ENCODE data around the gene KPNA2.
"Not testable (repeated sequence)": the region's sequence is repeated elsewhere in the genome, so short reads cannot be mapped to it uniquely, and the experiment has no call there.

KPNA2 gene

GRCh38 chr17:67995570-67996263 lies 39.8 kb upstream of the KPNA2 start:
- peak; percentile 10 for DNase-seq
- no peak overlapping the region for H3K27ac ChIP-seq (ENCODE audit: low read length)
- peak overlapping the region; percentile 55 for H3K4me3 ChIP-seq (ENCODE audit: low read length)
- no peak for TF ChIP-seq CTCF (IDR thresholded peaks at IDR 0.05; ENCODE audit: low read length)
- H2AFZ ChIP-seq (ENCODE audit: low read length): peak overlapping the region; percentile 55
- no peaks in the 10 kb centered on the region for H3K4me1 ChIP-seq (ENCODE audit: low read length)
- no peaks in the 10 kb centered on the region for H3K36me3 ChIP-seq (replicated peaks; ENCODE audit: insufficient read depth, low read length)
- no peaks in the 10 kb centered on the region for H3K9me3 ChIP-seq (replicated peaks; ENCODE audit: insufficient read depth, low read length)
- H3K4me2 ChIP-seq (ENCODE audit: low read depth, low read length): peak overlapping the region; percentile 76
- H3K9me2 ChIP-seq (replicated peaks; ENCODE audit: insufficient read depth, low read length): no peaks in the 10 kb centered on the region
- peak overlapping the region; percentile 27; the same call in 1 of the 2 replicates for H3K9ac ChIP-seq (ENCODE audit: low read length)
- H3F3A ChIP-seq (ENCODE audit: insufficient read depth, low read length): peaks cover 13% of the 10 kb centered on the region
- H3K79me2 ChIP-seq (ENCODE audit: low read length): no peaks in the 10 kb centered on the region
- peaks cover 21% of the 10 kb centered on the region for H3K27me3 ChIP-seq (replicated peaks; ENCODE audit: insufficient read depth, low read length)
- H4K20me1 ChIP-seq (ENCODE audit: insufficient read depth, low read length): no peaks in the 10 kb centered on the region

- not testable (repeated sequence) for H3K4me1 ChIP-seq (ENCODE audit: low read length); DNase-seq; H3K36me3 ChIP-seq (replicated peaks; ENCODE audit: insufficient read depth, low read length); H3K9me2 ChIP-seq (replicated peaks; ENCODE audit: insufficient read depth, low read length); H3K27ac ChIP-seq (ENCODE audit: low read length); H3K79me2 ChIP-seq (ENCODE audit: low read length); H4K20me1 ChIP-seq (ENCODE audit: insufficient read depth, low read length); H3K9me3 ChIP-seq (replicated peaks; ENCODE audit: insufficient read depth, low read length)
- H3K27me3 ChIP-seq (replicated peaks; ENCODE audit: insufficient read depth, low read length): peaks cover 21% of the 10 kb centered on the region
- H2AFZ ChIP-seq (ENCODE audit: low read length): peak within 1 kb of the TSS; percentile 55
- peaks cover 13% of the 10 kb centered on the region for H3F3A ChIP-seq (ENCODE audit: insufficient read depth, low read length)
- peak within 1 kb of the TSS; percentile 76 for H3K4me2 ChIP-seq (ENCODE audit: low read depth, low read length)
- H3K4me3 ChIP-seq (ENCODE audit: low read length): peak within 1 kb of the TSS; percentile 55
- H3K9ac ChIP-seq (ENCODE audit: low read length): peak within 1 kb of the TSS; percentile 27; the same call in 1 of the 2 replicates
Measured at GRCh38 chr17:67996301-67997171, 39.0 kb upstream of the KPNA2 start, which contains the start of gene C17orf58. Gene C17orf58, minus strand, starts transcription at chr17:67996469. Its CDS starts 271 bp downstream, at chr17:67996198.

- no peaks in the 10 kb centered on the region for H3K9me2 ChIP-seq (replicated peaks; ENCODE audit: insufficient read depth, low read length)
- H4K20me1 ChIP-seq (ENCODE audit: insufficient read depth, low read length): no peaks in the 10 kb centered on the region
- no peak for TF ChIP-seq CTCF (IDR thresholded peaks at IDR 0.05; ENCODE audit: low read length)
- no peak for TF ChIP-seq EZH2 (optimal IDR thresholded peaks at IDR 0.05; ENCODE audit: low read depth, low read length)
- no peak for TF ChIP-seq EZH2phosphoT487 (IDR thresholded peaks at IDR 0.05; ENCODE audit: low read length)
- no peak overlapping the region for H3K4me3 ChIP-seq (ENCODE audit: low read length)
- H3F3A ChIP-seq (ENCODE audit: insufficient read depth, low read length): peaks cover 5% of the 10 kb centered on the region; the same call in 1 of the 2 replicates
- peaks cover 21% of the 10 kb centered on the region for H3K27me3 ChIP-seq (replicated peaks; ENCODE audit: insufficient read depth, low read length)
- no peak for DNase-seq
- H3K79me2 ChIP-seq (ENCODE audit: low read length): no peaks in the 10 kb centered on the region
- H3K4me2 ChIP-seq (ENCODE audit: low read depth, low read length): no peak overlapping the region
- no peak overlapping the region for H3K9ac ChIP-seq (ENCODE audit: low read length)
- no peaks in the 10 kb centered on the region for H3K4me1 ChIP-seq (ENCODE audit: low read length)
- no peaks in the 10 kb centered on the region for H3K9me3 ChIP-seq (replicated peaks; ENCODE audit: insufficient read depth, low read length)
- no peak overlapping the region for H3K27ac ChIP-seq (ENCODE audit: low read length)
- H2AFZ ChIP-seq (ENCODE audit: low read length): no peak overlapping the region
- H3K36me3 ChIP-seq (replicated peaks; ENCODE audit: insufficient read depth, low read length): no peaks in the 10 kb centered on the region
Measured at GRCh38 chr17:67998466-67998865, 37.1 kb upstream of the KPNA2 start.

All from MM.1S (cell line).